ENCODE measurements around the gene RNF11.
"Not testable (repeated sequence)": the region's sequence is repeated elsewhere in the genome, so short reads cannot be mapped to it uniquely, and the experiment has no call there.

RNF11 gene

DNA sequence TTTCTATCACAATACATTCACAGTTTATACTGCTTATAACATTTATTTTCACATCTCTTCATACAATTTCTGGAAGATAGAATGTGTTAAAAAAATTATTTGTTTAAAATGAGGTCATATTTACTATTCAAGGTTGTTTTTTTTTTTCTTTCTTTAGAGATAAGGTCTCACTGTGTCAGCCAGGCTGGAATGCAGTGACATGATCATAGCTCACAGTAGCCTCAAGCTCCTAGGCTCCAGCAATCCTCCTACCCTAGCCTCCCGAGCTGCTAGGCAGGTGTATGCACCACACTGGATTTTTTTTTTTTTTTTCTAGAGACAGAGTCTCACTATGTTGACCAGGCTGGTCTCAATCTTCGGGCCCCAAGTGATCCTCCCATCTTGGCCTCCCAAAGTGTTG is 19.0 kb upstream of the RNF11 start:
- peaks cover 12 to 16% of the 10 kb centered on the region in 2 donors for H3K4me1 Mint-ChIP-seq (ENCODE audit: low read depth in 2 of 2)
- H3K27me3 Mint-ChIP-seq: no peaks in the 10 kb centered on the region
- no peak overlapping the region for H3K4me3 Mint-ChIP-seq
- H3K9me3 Mint-ChIP-seq: no peaks in the 10 kb centered on the region
- DNase-seq (no peak), ATAC-seq (replicated peaks) (no peak)
- H3K36me3 Mint-ChIP-seq (ENCODE audit: insufficient read depth): peaks cover 4% of the 10 kb centered on the region
- no peak overlapping the region for H3K27ac Mint-ChIP-seq

DNA sequence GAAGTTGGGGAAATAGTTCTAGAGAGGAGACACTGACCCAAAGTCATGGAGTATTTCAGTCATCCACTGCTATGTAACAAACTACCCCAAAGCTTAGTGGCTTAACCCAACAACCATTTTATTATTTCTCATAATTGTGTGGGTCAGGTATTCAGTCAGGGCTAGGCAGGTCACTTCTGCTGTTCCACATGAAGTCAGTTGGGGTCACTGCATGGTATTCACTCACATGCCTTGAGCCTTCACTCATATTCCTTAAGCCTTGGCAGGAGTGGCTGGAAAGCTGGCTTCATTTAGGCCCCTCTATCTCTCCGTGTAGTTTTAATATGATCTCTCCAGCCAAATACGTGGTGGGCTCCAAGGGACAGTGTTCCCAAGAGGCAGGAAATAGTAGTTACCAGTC is 17.5 kb upstream of the RNF11 start:
- peaks cover 12 to 16% of the 10 kb centered on the region in 2 donors for H3K4me1 Mint-ChIP-seq (ENCODE audit: low read depth in 2 of 2)
- ATAC-seq (replicated peaks) (no peak), DNase-seq (no peak)
- H3K9me3 Mint-ChIP-seq: no peaks in the 10 kb centered on the region
- no peak overlapping the region for H3K27ac Mint-ChIP-seq
- H3K36me3 Mint-ChIP-seq (ENCODE audit: insufficient read depth): peaks cover 4% of the 10 kb centered on the region
- H3K4me3 Mint-ChIP-seq: no peak overlapping the region
- no peaks in the 10 kb centered on the region for H3K27me3 Mint-ChIP-seq

DNA sequence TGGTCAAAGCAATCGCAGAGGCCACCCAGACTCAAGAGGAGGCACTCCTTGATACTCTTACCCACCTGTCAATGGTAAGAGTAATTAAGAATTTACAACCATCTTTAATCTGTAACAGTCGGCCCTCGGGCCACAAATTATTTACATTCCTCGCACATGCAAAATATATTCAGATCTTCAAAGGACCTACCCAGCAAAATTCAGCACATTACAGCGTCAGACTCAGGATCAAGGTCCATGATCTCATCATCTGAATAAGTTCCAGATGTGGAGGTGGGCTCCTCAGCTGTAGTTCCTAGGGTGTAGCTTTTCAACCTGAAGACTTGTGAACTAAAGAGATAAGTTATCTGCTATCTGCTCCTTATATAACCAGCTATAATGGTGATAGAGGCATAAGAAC is 17.1 kb upstream of the RNF11 start:
- peaks cover 12 to 16% of the 10 kb centered on the region in 2 donors for H3K4me1 Mint-ChIP-seq (ENCODE audit: low read depth in 2 of 2)
- DNase-seq (no peak), ATAC-seq (replicated peaks) (no peak)
- no peaks in the 10 kb centered on the region for H3K9me3 Mint-ChIP-seq
- H3K27me3 Mint-ChIP-seq: no peaks in the 10 kb centered on the region
- no peak overlapping the region for H3K4me3 Mint-ChIP-seq
- peaks cover 4% of the 10 kb centered on the region for H3K36me3 Mint-ChIP-seq (ENCODE audit: insufficient read depth)
- no peak overlapping the region for H3K27ac Mint-ChIP-seq

DNA sequence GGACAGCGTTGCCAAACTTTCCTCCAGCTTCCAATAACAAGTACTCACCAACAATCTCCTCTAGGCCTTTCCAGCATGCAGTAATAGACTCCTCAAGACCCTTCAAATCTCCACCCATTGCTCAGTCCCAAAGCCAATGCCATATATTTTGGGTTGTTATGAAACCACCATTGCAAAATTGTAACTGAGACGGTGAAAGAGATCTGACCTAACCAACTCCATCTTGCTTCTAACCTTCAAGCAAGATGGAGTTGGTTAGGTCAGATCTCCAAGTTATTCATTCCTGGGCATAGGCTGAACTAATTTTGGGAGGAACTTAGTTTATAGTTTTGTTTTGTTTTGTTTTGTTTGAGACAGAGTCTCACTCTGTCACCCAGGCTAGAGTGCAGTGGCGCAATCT is 14.5 kb upstream of the RNF11 start:
- H3K27me3 Mint-ChIP-seq: peaks cover 0 to 11% of the 10 kb centered on the region in 2 donors
- not testable (repeated sequence) for H3K4me1 Mint-ChIP-seq (ENCODE audit: low read depth in 2 of 2); H3K4me3 Mint-ChIP-seq; ATAC-seq (replicated peaks); H3K9me3 Mint-ChIP-seq; H3K36me3 Mint-ChIP-seq (ENCODE audit: insufficient read depth); DNase-seq; H3K27ac Mint-ChIP-seq

DNA sequence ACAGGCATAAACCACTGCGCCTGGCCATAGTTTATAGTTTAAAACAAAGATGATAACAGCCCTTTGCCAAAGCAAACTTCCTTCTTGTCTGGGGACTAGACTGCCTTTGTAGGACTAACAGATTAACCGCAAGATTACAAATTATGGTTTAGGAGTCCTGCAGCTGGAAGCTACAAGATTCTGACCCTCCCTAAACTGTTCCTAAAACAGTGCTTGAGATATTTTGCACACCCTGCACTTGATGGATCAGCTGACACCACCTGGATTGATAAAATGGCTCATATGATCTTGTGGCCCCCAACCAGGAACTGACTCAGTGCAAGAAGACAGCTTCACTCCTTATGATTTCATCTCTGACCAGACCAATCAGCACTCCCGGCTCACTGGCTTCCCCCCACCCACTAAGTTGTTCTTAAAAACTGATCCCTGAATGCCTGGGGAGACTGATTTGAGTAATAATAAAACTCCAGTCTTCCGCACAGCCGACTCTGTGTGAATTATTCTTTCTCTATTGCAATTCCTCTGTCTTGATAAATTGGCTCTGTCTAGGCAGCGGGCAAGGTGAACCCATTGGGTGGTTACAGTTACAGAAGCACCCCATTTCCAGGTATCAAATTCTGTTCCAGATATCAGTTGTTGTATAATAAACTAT is 13.8 kb upstream of the RNF11 start:
- no peak for ATAC-seq (replicated peaks)
- Mint-ChIP-seq H3K27me3 (peaks cover 5 to 17% of the 10 kb centered on the region in 2 donors), H3K4me1 (ENCODE audit: low read depth in 2 of 2) (no peaks in the 10 kb centered on the region), H3K9me3 (no peaks in the 10 kb centered on the region), H3K4me3 (no peak overlapping the region), H3K36me3 (ENCODE audit: insufficient read depth) (peaks cover 4% of the 10 kb centered on the region), H3K27ac (no peak overlapping the region)
- DNase-seq: no peak

DNA sequence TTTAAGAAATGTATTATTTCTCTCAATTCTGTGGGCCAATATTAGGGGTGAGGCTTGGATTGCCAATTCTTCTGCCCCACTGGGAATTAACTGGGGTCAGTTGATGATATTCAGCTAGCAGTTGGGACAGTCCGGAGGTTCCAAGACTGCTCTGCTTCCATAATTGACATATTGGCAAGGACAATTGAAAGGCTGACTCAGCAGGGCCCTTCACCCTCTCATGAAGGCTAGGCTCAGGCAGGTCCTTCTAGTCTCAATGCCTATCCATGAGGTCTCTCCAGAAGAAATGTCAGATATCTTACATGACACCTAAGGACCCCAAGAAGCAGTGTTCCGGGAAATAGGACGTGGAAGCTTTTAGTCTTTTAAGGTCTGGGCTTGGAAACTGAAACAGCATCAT is 13.3 kb upstream of the RNF11 start:
- Mint-ChIP-seq H3K36me3 (ENCODE audit: insufficient read depth) (peaks cover 4% of the 10 kb centered on the region), H3K27me3 (peaks cover 11 to 19% of the 10 kb centered on the region in 2 donors), H3K4me1 (ENCODE audit: low read depth in 2 of 2) (no peaks in the 10 kb centered on the region), H3K9me3 (no peaks in the 10 kb centered on the region), H3K27ac (no peak overlapping the region), H3K4me3 (no peak overlapping the region)
- DNase-seq: no peak
- ATAC-seq (replicated peaks): no peak

DNA sequence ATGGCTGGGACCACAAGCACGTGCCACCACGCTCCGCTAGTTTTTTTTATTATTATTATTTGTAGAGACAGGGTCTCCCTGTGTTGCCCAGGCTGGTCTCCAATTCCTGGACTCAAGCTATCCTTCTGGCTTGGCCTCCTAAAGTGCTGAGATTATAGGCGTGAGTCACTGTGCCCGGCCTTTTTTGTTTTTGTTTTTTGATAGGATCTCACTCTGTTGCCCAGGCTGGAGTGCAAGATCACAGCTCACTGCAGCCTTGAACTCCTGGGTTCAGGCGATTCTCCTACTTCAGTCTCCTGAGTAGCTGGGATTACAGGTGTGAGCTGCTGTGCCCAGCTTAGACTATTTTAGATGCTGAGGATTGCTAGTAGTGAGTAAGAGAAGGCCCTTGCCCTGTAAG is 11.8 kb upstream of the RNF11 start:
- peaks cover 16 to 25% of the 10 kb centered on the region in 2 donors for H3K27me3 Mint-ChIP-seq
- H3K36me3 Mint-ChIP-seq (ENCODE audit: insufficient read depth): peaks cover 4% of the 10 kb centered on the region
- no peaks in the 10 kb centered on the region for H3K4me1 Mint-ChIP-seq (ENCODE audit: low read depth in 2 of 2)
- no peak overlapping the region for H3K27ac Mint-ChIP-seq
- H3K9me3 Mint-ChIP-seq: no peaks in the 10 kb centered on the region
- DNase-seq: no peak
- ATAC-seq (replicated peaks): no peak
- H3K4me3 Mint-ChIP-seq: no peak overlapping the region

DNA sequence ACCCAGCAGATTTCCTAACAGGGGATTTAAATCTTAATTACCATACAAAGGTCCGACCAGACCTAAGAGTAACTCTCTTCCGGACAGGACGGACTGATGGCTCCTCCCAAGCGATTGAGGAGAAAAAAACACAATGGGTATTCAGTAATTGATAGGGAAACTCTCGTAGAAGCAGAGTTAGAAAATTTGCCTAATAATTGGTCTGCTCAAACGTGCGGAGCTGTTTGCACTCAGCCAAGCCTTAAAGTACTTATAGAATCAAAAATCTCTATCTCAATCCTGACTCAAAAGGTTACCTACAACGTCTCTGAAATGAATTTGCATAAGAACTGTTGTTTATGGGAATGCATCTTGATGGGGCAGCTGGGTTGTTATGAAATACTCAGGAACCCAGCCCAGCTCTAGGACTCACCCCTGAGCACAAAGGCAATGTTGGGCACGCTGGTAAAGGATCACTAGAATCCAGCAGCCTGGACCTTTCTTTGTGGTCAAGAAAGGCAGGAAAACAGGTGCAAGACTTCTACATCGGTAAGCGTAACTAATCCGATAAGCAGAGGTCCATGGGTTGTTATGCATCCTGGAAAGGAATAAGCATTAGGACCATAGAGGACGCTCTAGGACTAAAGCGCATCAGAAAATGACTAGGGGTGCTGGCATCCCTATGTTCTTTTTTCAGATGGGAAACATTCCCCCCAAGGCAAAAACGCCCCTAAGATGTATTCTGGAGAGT is 8.7 kb upstream of the RNF11 start:
- H3K9me3 Mint-ChIP-seq; DNase-seq; H3K27ac Mint-ChIP-seq; H3K36me3 Mint-ChIP-seq (ENCODE audit: insufficient read depth); H3K4me3 Mint-ChIP-seq; ATAC-seq (replicated peaks); H3K4me1 Mint-ChIP-seq (ENCODE audit: low read depth in 2 of 2): not testable (repeated sequence)
- H3K27me3 Mint-ChIP-seq: peaks cover 16 to 25% of the 10 kb centered on the region in 2 donors

DNA sequence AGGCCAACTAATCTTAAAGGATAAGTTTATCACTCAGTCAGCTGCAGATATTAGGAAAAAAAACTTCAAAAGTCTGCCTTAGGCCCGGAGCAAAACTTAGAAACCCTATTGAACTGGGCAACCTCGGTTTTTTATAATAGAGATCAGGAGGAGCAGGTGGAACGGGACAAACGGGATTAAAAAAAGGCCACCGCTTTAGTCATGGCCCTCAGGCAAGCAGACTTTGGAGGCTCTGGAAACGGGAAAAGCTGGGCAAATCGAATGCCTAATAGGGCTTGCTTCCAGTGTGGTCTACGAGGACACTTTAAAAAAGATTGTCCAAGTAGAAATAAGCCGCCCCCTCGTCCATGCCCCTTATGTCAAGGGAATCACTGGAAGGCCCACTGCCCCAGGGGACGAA is 7.6 kb upstream of the RNF11 start:
- DNase-seq; H3K36me3 Mint-ChIP-seq (ENCODE audit: insufficient read depth); H3K9me3 Mint-ChIP-seq; H3K4me1 Mint-ChIP-seq (ENCODE audit: low read depth in 2 of 2); H3K27ac Mint-ChIP-seq; ATAC-seq (replicated peaks); H3K4me3 Mint-ChIP-seq: not testable (repeated sequence)
- H3K27me3 Mint-ChIP-seq: peaks cover 16 to 25% of the 10 kb centered on the region in 2 donors

DNA sequence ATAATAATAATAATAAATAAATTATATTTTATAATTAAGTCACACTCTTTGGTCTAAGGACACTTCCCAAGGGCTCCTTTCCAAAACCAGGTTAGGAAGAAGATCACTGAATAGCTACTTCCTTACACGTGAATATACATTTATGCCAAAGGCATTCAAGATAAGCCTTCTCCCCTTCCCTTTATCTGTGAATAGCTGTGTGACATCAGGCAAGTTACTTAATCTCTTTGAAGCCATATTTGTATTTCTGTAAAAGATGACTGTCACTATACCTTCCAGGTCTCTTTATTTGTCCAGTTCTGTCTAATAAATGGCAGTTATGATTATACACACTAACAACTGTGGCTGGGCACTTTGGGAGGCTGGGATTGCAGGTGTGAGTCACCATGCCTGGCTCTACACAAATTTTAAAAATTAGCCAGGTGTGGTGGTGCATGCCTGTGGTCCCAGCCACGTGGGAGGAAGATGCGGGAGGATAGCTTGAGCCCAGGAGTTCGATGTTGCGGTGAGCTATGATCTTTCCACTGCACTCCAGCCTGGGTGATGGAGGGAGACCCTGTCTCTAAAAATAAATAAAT is 5.5 kb upstream of the RNF11 start:
- no peak for ATAC-seq (replicated peaks)
- DNase-seq: no peak
- Mint-ChIP-seq H3K27ac (no peak overlapping the region), H3K36me3 (ENCODE audit: insufficient read depth) (no peaks in the 10 kb centered on the region), H3K9me3 (no peaks in the 10 kb centered on the region), H3K27me3 (peaks cover 16 to 20% of the 10 kb centered on the region in 2 donors), H3K4me3 (no peak overlapping the region), H3K4me1 (ENCODE audit: low read depth in 2 of 2) (peaks cover 9 to 15% of the 10 kb centered on the region in 2 donors)

DNA sequence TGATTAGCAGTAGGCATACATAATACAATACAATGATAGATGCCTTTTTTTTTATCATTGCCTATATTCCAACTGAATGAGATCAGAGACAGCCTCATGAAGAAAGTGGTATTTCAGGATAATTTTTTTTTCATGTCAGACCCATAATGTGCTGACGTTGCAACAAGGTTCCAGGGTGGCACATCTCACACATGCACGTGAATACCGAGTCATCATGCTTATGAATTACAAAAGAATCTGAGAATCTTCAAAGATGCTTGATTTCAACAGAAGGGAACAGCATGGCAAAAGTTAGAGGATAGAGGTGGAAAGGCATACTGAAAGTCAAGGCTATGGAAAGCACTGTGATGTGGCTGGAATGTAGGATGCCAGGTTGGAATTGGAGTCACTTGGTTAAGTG is 5.0 kb upstream of the RNF11 start:
- Mint-ChIP-seq H3K4me3 (no peak overlapping the region), H3K9me3 (no peaks in the 10 kb centered on the region), H3K4me1 (ENCODE audit: low read depth in 2 of 2) (peaks cover 12 to 17% of the 10 kb centered on the region in 2 donors), H3K27ac (peak overlapping the region in 1 of 2 donors; percentile 52), H3K36me3 (ENCODE audit: insufficient read depth) (no peaks in the 10 kb centered on the region), H3K27me3 (peaks cover 16% of the 10 kb centered on the region in 2 donors)
- ATAC-seq (replicated peaks) (no peak), DNase-seq (no peak)

DNA sequence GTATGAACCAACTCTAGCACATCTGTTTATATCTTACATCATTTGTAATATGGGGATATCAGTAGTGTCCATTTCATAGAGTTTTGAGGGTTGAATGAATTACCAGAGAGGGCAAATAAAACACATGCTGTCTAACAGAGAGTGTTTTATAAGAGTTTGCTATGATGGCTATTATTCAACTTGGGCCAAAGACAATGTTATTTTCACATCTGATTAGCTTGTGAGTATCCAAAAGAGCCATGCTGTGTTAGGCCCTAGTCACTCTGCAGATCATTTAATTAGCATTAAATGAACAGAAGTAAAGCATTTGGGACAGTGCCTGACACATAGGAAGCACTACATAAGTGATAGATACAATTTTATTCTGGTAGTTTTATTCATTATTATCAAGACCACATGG is 4.2 kb upstream of the RNF11 start:
- H3K4me3 Mint-ChIP-seq: no peak overlapping the region
- H3K27ac Mint-ChIP-seq: peak overlapping the region in 1 of 2 donors; percentile 52
- no peak for ATAC-seq (replicated peaks)
- DNase-seq: no peak
- peaks cover 12 to 15% of the 10 kb centered on the region in 2 donors for H3K27me3 Mint-ChIP-seq
- peaks cover 12 to 17% of the 10 kb centered on the region in 2 donors for H3K4me1 Mint-ChIP-seq (ENCODE audit: low read depth in 2 of 2)
- no peaks in the 10 kb centered on the region for H3K9me3 Mint-ChIP-seq
- H3K36me3 Mint-ChIP-seq (ENCODE audit: insufficient read depth): no peaks in the 10 kb centered on the region

DNA sequence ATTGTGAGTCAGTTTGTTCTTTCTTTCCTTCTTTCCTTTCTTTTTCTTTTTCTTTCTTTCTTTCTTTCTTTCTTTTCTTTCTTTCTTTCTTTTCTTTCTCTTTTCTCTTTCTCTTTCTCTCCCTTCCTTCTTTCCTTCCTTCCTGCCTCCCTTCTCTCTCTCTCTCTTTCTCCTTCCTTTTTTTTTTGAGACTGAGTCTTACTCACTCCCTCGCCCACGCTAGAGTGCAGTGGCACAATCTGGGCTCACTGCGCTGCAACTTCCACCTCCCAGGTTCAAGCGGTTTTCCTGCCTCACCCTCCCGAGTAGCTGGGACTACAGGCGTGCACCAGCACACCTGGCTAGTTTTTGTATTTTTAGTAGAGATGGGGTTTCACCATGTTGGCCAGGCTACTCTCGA is 1.8 kb upstream of the RNF11 start:
- H3K27ac Mint-ChIP-seq: peak overlapping the region; percentile 9 to 90
- not testable (repeated sequence) for H3K27me3 Mint-ChIP-seq

More for the DNA sequence above, 1.8 kb upstream of the RNF11 start:
- not testable (repeated sequence) for DNase-seq; ATAC-seq (replicated peaks); H3K36me3 Mint-ChIP-seq (ENCODE audit: insufficient read depth); H3K9me3 Mint-ChIP-seq
- Mint-ChIP-seq H3K4me3 (peak overlapping the region in 1 of 2 donors; percentile 84), H3K4me1 (ENCODE audit: low read depth in 2 of 2) (peaks cover 15 to 17% of the 10 kb centered on the region in 2 donors)

All from effector memory CD8-positive, alpha-beta T cell (primary cell).